A549 (cell line): Measurements from ENCODE around the gene VASN. TPM values are rescaled to one million over a fixed set of nuclear protein-coding genes. Genes with fewer than 3 reads are reported as not detected.

Source experiments
- ATAC-seq, 2 experiments: fragments of 200-7000 bp in 1 of 2; fragments of >200 bp in 1 of 2; cut with Nextera tagmentation in 1 of 2; cut with Tn5 transposase in 1 of 2; 3 replicates each; pipeline versions ENCODE4 v1.8.0 to v1.9.1; 2018 to 2020; ENCODE audit warnings: mild to moderate bottlenecking in 1 of 2, moderate library complexity in 1 of 2
- CTCF ChIA-PET: fragments of 300-600 bp; sonication (Branson Sonifier 250); formaldehyde crosslinking; extraction: SDS; loops from one replicate; lab custom pipeline; 2021; ENCODE audit warnings: antibody characterized with exemption, inconsistent platforms; lab: Yijun Ruan, JAX
- POLR2A ChIA-PET: fragments of 350-600 bp; formaldehyde crosslinking; extraction: SDS; loops from one replicate; lab custom pipeline; 2021; ENCODE audit warnings: antibody characterized with exemption, inconsistent platforms; lab: Yijun Ruan, JAX
- DNase-seq, 2 experiments: peaks; one replicate each; pipeline versions ENCODE4 v3.0.0 to v3.0.0-alpha.2; 2011 to 2016; ENCODE audit warnings: low read depth in 1 of 2, low spot score in 1 of 2
- FAIRE-seq: peaks from 2 replicates; lab custom pipeline; 2011; peaks lifted over from hg19 to GRCh38; lab: Jason Lieb, UNC
- H3K27ac ChIP-seq, 2 experiments: fragments of >200 bp; sonication (Bioruptor Twin); formaldehyde crosslinking; 3 replicates each; pipeline ENCODE4 v1.5.1; 2016 to 2017
- H3K4me1 ChIP-seq: fragments of >200 bp; sonication (Bioruptor Twin); formaldehyde crosslinking; 3 replicates; pipeline ENCODE4 v1.6.1; 2016
- H3K4me2 ChIP-seq: fragments of >200 bp; sonication (Bioruptor Twin); formaldehyde crosslinking; 3 replicates; pipeline ENCODE4 v1.6.1; 2016
- H3K4me3 ChIP-seq: fragments of >200 bp; sonication (Bioruptor Twin); formaldehyde crosslinking; 3 replicates; pipeline ENCODE4 v1.5.1; 2016
- H3K9me3 ChIP-seq: fragments of >200 bp; sonication (Bioruptor Twin); formaldehyde crosslinking; 3 replicates; pipeline ENCODE4 v1.6.1; 2016
- CBX8 ChIP-seq: fragments of 200-600 bp; sonication (generic); IDR thresholded peaks from 2 replicates; pipeline ENCODE4 v1.6.1; 2016
- CEBPB ChIP-seq, 2 experiments: fragments of >200 bp in 1 of 2; sonication (Bioruptor Twin) in 1 of 2; formaldehyde crosslinking in 1 of 2; IDR thresholded peaks; 2 replicates each; pipeline ENCODE4 v1.6.1; 2012 to 2016
- CHD2 ChIP-seq: fragments of 150-350 bp; IDR thresholded peaks from 2 replicates; pipeline ENCODE4 v1.6.1; 2014; ENCODE audit warnings: low read length; ENCODE audit not compliant: partially characterized antibody
- FOSL2 ChIP-seq, 2 experiments: fragments of 450-650 bp in 1 of 2; fragments of >200 bp in 1 of 2; sonication (Bioruptor Twin) in 1 of 2; formaldehyde crosslinking; IDR thresholded peaks; 2 replicates each; pipeline versions ENCODE4 v1.5.0 to v1.6.1; 2016 to 2020; ENCODE audit warnings: mild to moderate bottlenecking in 1 of 2, moderate library complexity in 1 of 2
- FOXS1 ChIP-seq: fragments of 250-450 bp; sonication (Bioruptor Pico); IDR thresholded peaks from 2 replicates; pipeline ENCODE4 v1.5.0; 2020; ENCODE audit warnings: mild to moderate bottlenecking, moderate library complexity
- GATA3 ChIP-seq: IDR thresholded peaks from 2 replicates; pipeline ENCODE4 v1.6.1; 2012; ENCODE audit warnings: borderline replicate concordance
- HDAC2 ChIP-seq: fragments of 200-600 bp; sonication (generic); IDR thresholded peaks from 2 replicates; pipeline ENCODE4 v1.6.1; 2016
- HEYL ChIP-seq: fragments of 250-450 bp; sonication (Bioruptor Pico); IDR thresholded peaks from 2 replicates; pipeline ENCODE4 v1.8.0; 2021; ENCODE audit warnings: mild to moderate bottlenecking, moderate library complexity
- HOXA7 ChIP-seq: fragments of 250-450 bp; sonication (Bioruptor Pico); IDR thresholded peaks from 2 replicates; pipeline ENCODE4 v1.5.0; 2020; ENCODE audit warnings: mild to moderate bottlenecking, moderate library complexity
- JUN ChIP-seq, 2 experiments: fragments of >200 bp; sonication (Bioruptor Twin); formaldehyde crosslinking; IDR thresholded peaks; 2 replicates in 1 of 2; 3 replicates in 1 of 2; pipeline ENCODE4 v1.6.1; 2016 to 2017
- JUNB ChIP-seq: fragments of >200 bp; sonication (Bioruptor Twin); formaldehyde crosslinking; IDR thresholded peaks from 2 replicates; pipeline ENCODE4 v1.6.1; 2016
- KDM1A ChIP-seq: fragments of 200-600 bp; sonication (generic); IDR thresholded peaks from 2 replicates; pipeline ENCODE4 v1.6.1; 2016; ENCODE audit warnings: low read depth, mild to moderate bottlenecking
- MAZ ChIP-seq: fragments of 150-350 bp; IDR thresholded peaks from 2 replicates; pipeline ENCODE4 v1.6.1; 2014; ENCODE audit warnings: antibody characterized with exemption, low read depth, low read length, borderline replicate concordance
- NFE2L2 ChIP-seq: fragments of 150-350 bp; conservative IDR thresholded peaks from 2 replicates; pipeline ENCODE4 v1.6.1; 2014; ENCODE audit warnings: low read length
- PHF8 ChIP-seq: fragments of 200-600 bp; sonication (generic); IDR thresholded peaks from 2 replicates; pipeline ENCODE4 v1.6.1; 2016; ENCODE audit warnings: low read depth, mild to moderate bottlenecking, antibody characterized with exemption, moderate library complexity, borderline replicate concordance
- POLR2AphosphoS2 ChIP-seq: conservative IDR thresholded peaks from 2 replicates; pipeline ENCODE4 v1.6.1; 2012; ENCODE audit warnings: low read length, improper control_type of control experiment, inconsistent platforms
- RARB ChIP-seq: fragments of 250-450 bp; sonication (Bioruptor Pico); IDR thresholded peaks from 2 replicates; pipeline ENCODE4 v1.8.0; 2021; ENCODE audit warnings: mild to moderate bottlenecking, moderate library complexity
- RFX5 ChIP-seq: fragments of 450-650 bp; IDR thresholded peaks from 2 replicates; pipeline ENCODE4 v1.7.1; 2014; ENCODE audit warnings: antibody characterized with exemption, mild to moderate bottlenecking, moderate library complexity
- SREBF2 ChIP-seq: fragments of 450-650 bp; IDR thresholded peaks from 2 replicates; pipeline ENCODE4 v1.6.1; 2014; ENCODE audit warnings: mild to moderate bottlenecking, moderate library complexity
- TFCP2L1 ChIP-seq: fragments of 250-450 bp; sonication (Bioruptor Pico); IDR thresholded peaks from 2 replicates; pipeline ENCODE4 v1.5.0; 2021; ENCODE audit warnings: mild to moderate bottlenecking
- TP53 ChIP-seq: fragments of 250-450 bp; sonication (Bioruptor Pico); IDR thresholded peaks from 2 replicates; pipeline ENCODE4 v1.5.0; 2021; ENCODE audit warnings: mild to moderate bottlenecking, moderate library complexity
- ZNF302 ChIP-seq: fragments of 250-450 bp; sonication (Bioruptor Pico); IDR thresholded peaks from 2 replicates; pipeline ENCODE4 v1.9.0; 2021; ENCODE audit warnings: inconsistent platforms, mild to moderate bottlenecking, moderate library complexity
- ZSCAN20 ChIP-seq: fragments of 250-450 bp; sonication (Bioruptor Pico); IDR thresholded peaks from 2 replicates; pipeline ENCODE4 v1.8.0; 2022; ENCODE audit warnings: mild to moderate bottlenecking, moderate library complexity
- WGBS: methylation state at CpG from one replicate; pipeline ENCODE4 v1.1.6; 2017; ENCODE audit errors: missing lambda C conversion rate; 5-methylcytosine and 5-hydroxymethylcytosine counted together
- polyA plus RNA-seq, 4 experiments: library from polyadenylated mRNA; depleted of rRNA in 3 of 4; stranded (reverse); fragments of >200 nt; fragmentation: RNase III in 1 of 4; extraction: RNeasy Plus Mini Kit Qiagen cat#74134 plus additional on column Dnase treatment in 1 of 4; gene quantifications; 2 replicates in 3 of 4; 3 replicates in 1 of 4; pipeline ENCODE4 v1.2.3, GENCODE V29; 2011 to 2017
- TF ChIP-seq, protein P1 (sequence below): fragments of >200 bp; sonication (Bioruptor Twin); formaldehyde crosslinking; IDR thresholded peaks from 3 replicates; pipeline ENCODE4 v1.6.1; 2016
- TF ChIP-seq, protein P2 (sequence below): fragments of >200 bp; sonication (Bioruptor Twin); formaldehyde crosslinking; IDR thresholded peaks from 2 replicates; pipeline ENCODE4 v1.6.1; 2016
- TF ChIP-seq, protein P3 (sequence below): fragments of 250-450 bp; sonication (Bioruptor Pico); IDR thresholded peaks from 2 replicates; pipeline ENCODE4 v1.5.0; 2021; ENCODE audit warnings: mild to moderate bottlenecking, moderate library complexity, borderline replicate concordance

The VASN gene
- polyA plus RNA-seq, 2 of the 4 experiments (the other 2 are of a cell fraction), result 2.3 to 4.0 TPM

DNA sequence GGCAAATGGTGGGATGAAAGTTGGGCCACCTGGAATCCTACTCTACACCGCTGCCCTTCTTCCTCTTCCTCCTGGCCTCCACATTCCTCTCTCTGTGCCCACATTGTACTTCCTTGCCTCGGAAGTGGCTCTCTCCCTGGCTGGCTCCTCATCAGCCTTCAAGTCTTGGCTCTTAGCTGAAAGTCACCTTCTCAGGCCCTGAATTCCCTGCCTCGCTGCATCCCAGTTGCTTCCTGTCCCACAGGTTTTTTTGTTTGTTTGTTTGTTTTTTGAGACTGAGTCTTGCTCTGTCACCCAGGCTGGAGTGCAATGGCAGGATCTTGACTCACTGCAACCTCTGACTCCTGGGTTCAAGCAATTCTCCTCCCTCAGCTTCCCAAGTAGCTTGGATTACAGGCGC lies 18.0 kb upstream of the VASN start:
- TF ChIP-seq KDM1A (no peak), PHF8 (no peak), MAZ (no peak), FOSL2 (IDR thresholded peaks at IDR 0.05) (no peak), FOSL2 (CRISPR knock-in tag; IDR thresholded peaks at IDR 0.05) (no peak), FOXS1 (CRISPR knock-in tag) (no peak), RARB (CRISPR knock-in tag) (no peak), NFE2L2 (no peak), GATA3 (no peak), HOXA7 (no peak), JUN (IDR thresholded peaks at IDR 0.05) (no peak)
- TF ChIP-seq, protein P1, sequence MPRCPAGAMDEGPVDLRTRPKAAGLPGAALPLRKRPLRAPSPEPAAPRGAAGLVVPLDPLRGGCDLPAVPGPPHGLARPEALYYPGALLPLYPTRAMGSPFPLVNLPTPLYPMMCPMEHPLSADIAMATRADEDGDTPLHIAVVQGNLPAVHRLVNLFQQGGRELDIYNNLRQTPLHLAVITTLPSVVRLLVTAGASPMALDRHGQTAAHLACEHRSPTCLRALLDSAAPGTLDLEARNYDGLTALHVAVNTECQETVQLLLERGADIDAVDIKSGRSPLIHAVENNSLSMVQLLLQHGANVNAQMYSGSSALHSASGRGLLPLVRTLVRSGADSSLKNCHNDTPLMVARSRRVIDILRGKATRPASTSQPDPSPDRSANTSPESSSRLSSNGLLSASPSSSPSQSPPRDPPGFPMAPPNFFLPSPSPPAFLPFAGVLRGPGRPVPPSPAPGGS, result no peak
- H3K27ac ChIP-seq, result no peak overlapping the region
- FAIRE-seq, result no peak
- POLR2A ChIA-PET, result no interaction called here
- CTCF ChIA-PET, result interaction anchor here (0.6 to 12.6 kb wide), 6 partner anchors 15 to 370 kb away, joined by 3 to 231 read pairs (median 4); no protein-coding TSS in a partner anchor
- H3K4me2 ChIP-seq, result no peak overlapping the region
- 92% methylated on average over 4 of the region's 4 CpGs for WGBS
- H3K4me3 ChIP-seq, result no peak overlapping the region
- H3K9me3 ChIP-seq, result no peaks in the 10 kb centered on the region
- no peak for DNase-seq
- H3K4me1 ChIP-seq, result peaks cover 15% of the 10 kb centered on the region
- ATAC-seq, result no peak

DNA sequence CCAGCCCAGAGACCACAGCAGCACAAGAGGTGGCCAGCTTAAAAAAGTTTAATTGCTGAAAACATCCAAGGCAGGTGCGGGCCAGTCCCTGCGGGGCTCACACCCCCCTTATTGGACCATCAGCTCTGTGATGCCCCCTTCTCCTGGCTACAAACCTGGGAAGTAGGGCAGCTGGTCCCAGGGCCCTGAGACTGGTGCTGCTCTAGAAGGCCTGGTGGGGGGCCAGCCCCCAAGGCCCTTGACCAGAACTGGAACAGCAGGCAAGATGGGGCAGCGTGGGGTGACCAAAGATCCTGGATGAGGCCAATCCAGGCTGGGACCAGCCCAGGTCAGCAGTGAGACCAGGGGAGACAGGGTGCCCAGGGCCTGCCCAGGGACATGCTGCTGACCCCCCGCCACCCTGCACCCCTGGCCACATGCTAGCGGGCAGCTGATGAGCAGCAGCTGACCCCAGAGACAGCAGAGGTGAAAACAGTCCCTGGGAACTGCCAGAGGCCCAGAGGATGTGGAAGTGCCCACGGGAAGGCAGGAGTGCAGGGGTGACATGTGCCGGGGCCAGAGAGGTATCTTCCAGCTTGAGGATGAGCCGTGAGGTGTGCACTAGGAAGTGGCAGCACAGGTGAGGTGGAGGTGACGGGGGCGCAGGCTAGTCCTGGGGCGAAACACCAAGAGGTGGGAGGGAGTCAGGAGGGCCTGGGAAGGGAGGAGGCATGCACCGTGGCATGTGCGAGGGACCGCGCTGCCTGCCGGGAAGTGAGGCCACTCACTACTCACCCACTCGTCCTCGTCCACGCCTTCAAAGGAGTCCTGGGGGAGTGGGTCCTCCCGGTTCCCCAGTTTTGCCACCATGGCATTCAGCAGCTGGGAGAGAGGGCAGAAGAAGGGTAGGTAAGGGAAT lies 16.9 kb upstream of the VASN start:
- ATAC-seq (no peak), FAIRE-seq (no peak), DNase-seq (no peak)
- Histone ChIP-seq H3K4me1 (peaks cover 12% of the 10 kb centered on the region), H3K4me2 (no peak overlapping the region), H3K4me3 (no peak overlapping the region), H3K9me3 (no peaks in the 10 kb centered on the region), H3K27ac (no peak overlapping the region)
- CTCF ChIA-PET, result interaction anchor here (0.5 to 12.6 kb wide), 8 partner anchors 8 to 49 kb away, joined by 3 to 231 read pairs (median 4); no protein-coding TSS in a partner anchor
- 89% methylated on average over 19 of the region's 20 CpGs for WGBS
- TF ChIP-seq HDAC2, result no peak
- no peak for TF ChIP-seq ZNF302 (CRISPR knock-in tag)
- TF ChIP-seq JUNB, result no peak
- no peak for TF ChIP-seq TP53 (CRISPR knock-in tag)
- no peak for TF ChIP-seq RFX5
- TF ChIP-seq FOXS1 (CRISPR knock-in tag), result no peak
- TF ChIP-seq SREBF2, result no peak
- TF ChIP-seq POLR2AphosphoS2, result no peak
- TF ChIP-seq CHD2, result no peak
- POLR2A ChIA-PET, result no interaction called here

DNA sequence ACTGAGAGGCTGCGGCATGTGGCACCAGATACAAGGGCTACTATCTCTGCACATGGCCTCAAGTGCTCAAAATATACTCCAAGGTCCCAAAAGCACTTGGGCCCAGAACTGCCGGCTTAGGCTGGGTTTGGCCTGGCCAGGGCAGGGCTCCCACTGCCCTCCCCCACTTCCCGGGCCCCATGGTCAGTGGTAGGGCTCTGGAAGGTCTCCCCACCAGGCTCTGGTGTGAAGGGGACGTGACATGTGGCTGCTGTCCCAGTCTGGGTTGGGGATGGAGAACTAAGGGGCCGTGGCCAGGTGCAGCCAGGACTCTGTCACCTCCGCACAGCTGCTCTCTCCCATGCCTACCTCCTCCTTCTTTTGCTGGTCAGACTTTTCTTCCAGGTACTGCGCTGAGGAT lies 14.8 kb upstream of the VASN start:
- POLR2A ChIA-PET, result no interaction called here
- ATAC-seq (no peak), DNase-seq (no peak), FAIRE-seq (no peak)
- Histone ChIP-seq H3K4me3 (no peak overlapping the region), H3K9me3 (no peaks in the 10 kb centered on the region), H3K4me2 (no peak overlapping the region), H3K4me1 (peaks cover 5% of the 10 kb centered on the region), H3K27ac (no peak overlapping the region)
- CTCF ChIA-PET, result interaction anchor here (1.3 to 12.6 kb wide), 2 partner anchors 9 to 47 kb away, joined by 7 to 231 read pairs; no protein-coding TSS in a partner anchor
- 86% methylated on average over 7 of the region's 7 CpGs for WGBS
- TF ChIP-seq, protein P2, sequence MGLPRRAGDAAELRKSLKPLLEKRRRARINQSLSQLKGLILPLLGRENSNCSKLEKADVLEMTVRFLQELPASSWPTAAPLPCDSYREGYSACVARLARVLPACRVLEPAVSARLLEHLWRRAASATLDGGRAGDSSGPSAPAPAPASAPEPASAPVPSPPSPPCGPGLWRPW, result no peak
- TF ChIP-seq TFCP2L1 (CRISPR knock-in tag) (no peak), CBX8 (no peak), ZSCAN20 (CRISPR knock-in tag) (no peak), FOXS1 (CRISPR knock-in tag) (no peak), MAZ (no peak), KDM1A (no peak), NFE2L2 (no peak), CEBPB (IDR thresholded peaks at IDR 0.05) (no peak), HEYL (CRISPR knock-in tag) (no peak), FOSL2 (IDR thresholded peaks at IDR 0.05) (no peak), FOSL2 (CRISPR knock-in tag; IDR thresholded peaks at IDR 0.05) (no peak), GATA3 (no peak)
- TF ChIP-seq, protein P3, sequence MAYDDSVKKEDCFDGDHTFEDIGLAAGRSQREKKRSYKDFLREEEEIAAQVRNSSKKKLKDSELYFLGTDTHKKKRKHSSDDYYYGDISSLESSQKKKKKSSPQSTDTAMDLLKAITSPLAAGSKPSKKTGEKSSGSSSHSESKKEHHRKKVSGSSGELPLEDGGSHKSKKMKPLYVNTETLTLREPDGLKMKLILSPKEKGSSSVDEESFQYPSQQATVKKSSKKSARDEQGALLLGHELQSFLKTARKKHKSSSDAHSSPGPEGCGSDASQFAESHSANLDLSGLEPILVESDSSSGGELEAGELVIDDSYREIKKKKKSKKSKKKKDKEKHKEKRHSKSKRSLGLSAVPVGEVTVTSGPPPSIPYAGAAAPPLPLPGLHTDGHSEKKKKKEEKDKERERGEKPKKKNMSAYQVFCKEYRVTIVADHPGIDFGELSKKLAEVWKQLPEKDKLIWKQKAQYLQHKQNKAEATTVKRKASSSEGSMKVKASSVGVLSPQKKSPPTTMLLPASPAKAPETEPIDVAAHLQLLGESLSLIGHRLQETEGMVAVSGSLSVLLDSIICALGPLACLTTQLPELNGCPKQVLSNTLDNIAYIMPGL, result no peak
